ENCODE data around the gene GTSF1L. TPM values are rescaled to one million over a fixed set of nuclear protein-coding genes. Genes with fewer than 3 reads are reported as not detected.

Gene GTSF1L
- total RNA-seq, 1 experiment from 2014 or later = not detected

DNA sequence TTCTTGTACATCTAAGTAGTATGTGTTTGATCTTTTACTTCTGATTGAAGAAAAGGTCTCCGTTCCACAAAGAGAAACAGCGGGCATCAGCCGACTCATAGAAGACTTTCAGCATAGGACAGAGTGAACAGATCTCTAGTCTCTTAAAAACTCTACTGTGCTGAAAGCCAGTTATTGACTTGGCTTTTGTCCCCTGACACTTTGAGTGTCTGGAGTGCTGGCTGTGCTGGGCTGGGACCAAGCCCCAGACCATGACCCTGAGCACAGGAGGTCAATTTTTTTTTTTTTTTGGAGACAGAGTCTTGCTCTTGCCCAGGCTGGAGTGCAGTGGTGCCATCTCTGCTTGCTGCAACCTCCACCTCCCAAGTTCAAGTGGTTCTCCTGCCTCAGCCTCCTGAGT is 32.0 kb downstream of the GTSF1L start:
- no peaks in the 10 kb centered on the region for H3K27me3 Mint-ChIP-seq (ENCODE audit: low read depth)
- Histone ChIP-seq H3K14ac (ENCODE audit: insufficient read depth, low read length) (no peak overlapping the region), H3K79me1 (ENCODE audit: insufficient read depth, low read depth, low read length, poor library complexity, severe bottlenecking) (peaks cover 1% of the 10 kb centered on the region), H3K23ac (ENCODE audit: insufficient read length, low read depth, low read length) (no peak overlapping the region), H3K4me1 (ENCODE audit: insufficient read depth, low read length) (no peaks in the 10 kb centered on the region), H4K91ac (ENCODE audit: insufficient read length, low read depth, low read length) (no peak overlapping the region), H3K4ac (ENCODE audit: low read depth, low read length) (no peak overlapping the region), H3K27ac (ENCODE audit: insufficient read length, low read depth, low read length) (no peak overlapping the region), H3K18ac (ENCODE audit: insufficient read length, low read depth, low read length) (no peak overlapping the region), H4K20me1 (ENCODE audit: control insufficient read depth, insufficient read depth, insufficient read length) (no peaks in the 10 kb centered on the region), H2BK12ac (ENCODE audit: insufficient read length, low read depth, low read length) (no peak overlapping the region), H3K9ac (ENCODE audit: extremely low read depth, insufficient read length, low read length) (no peak overlapping the region), H3K27me3 (ENCODE audit: insufficient read depth, low read length) (no peaks in the 10 kb centered on the region), H2AFZ (ENCODE audit: low read length) (no peak overlapping the region), H2AK5ac (ENCODE audit: insufficient read length, low read length) (no peak overlapping the region), H4K8ac (replicated peaks; ENCODE audit: insufficient read length, low read depth, low read length) (no peak overlapping the region), H3K79me2 (ENCODE audit: insufficient read depth, low read length) (no peaks in the 10 kb centered on the region), H2BK5ac (ENCODE audit: insufficient read length, low read length) (no peak overlapping the region), H2BK15ac (ENCODE audit: low read depth, low read length) (no peak overlapping the region), H2BK20ac (ENCODE audit: low read depth, low read length, poor library complexity, severe bottlenecking) (no peak overlapping the region), H3K9me3 (ENCODE audit: control insufficient read depth, low read depth, low read length) (no peaks in the 10 kb centered on the region), H3T11ph (ENCODE audit: low read length) (no peak overlapping the region), H2BK120ac (ENCODE audit: low read depth, low read length, poor library complexity, severe bottlenecking) (no peak overlapping the region), H3K56ac (ENCODE audit: insufficient read length, low read depth, low read length) (no peak overlapping the region), H4K5ac (ENCODE audit: insufficient read length, low read depth, low read length) (no peak overlapping the region), H3K4me2 (ENCODE audit: insufficient read depth, insufficient read length, low read length) (no peak overlapping the region), H3K23me2 (ENCODE audit: insufficient read length, low read depth, low read length, poor library complexity, severe bottlenecking) (no peaks in the 10 kb centered on the region)
- H3K36me3 Mint-ChIP-seq (ENCODE audit: insufficient read depth in 1 of 3, low read depth in 3 of 3) = peaks cover 28 to 57% (median 53%) of the 10 kb centered on the region in 3 experiments; a peak in 6 of 7 replicates
- no peaks in the 10 kb centered on the region for H3K4me1 Mint-ChIP-seq
- DNase-seq = no peak
- no peaks in the 10 kb centered on the region for H3K9me3 Mint-ChIP-seq
- H3K4me3 Mint-ChIP-seq = no peak overlapping the region
- no CpG with 5 or more reads among the region's 3 CpGs for WGBS (ENCODE audit: extremely low coverage, insufficient read length, low lambda C conversion rate)
- no peak overlapping the region for H3K27ac Mint-ChIP-seq
- TF ChIP-seq CTCF (conservative IDR thresholded peaks at IDR 0.05) = no peak
